ENCODE results near the gene NPAS2.

The NPAS2 gene, protein sequence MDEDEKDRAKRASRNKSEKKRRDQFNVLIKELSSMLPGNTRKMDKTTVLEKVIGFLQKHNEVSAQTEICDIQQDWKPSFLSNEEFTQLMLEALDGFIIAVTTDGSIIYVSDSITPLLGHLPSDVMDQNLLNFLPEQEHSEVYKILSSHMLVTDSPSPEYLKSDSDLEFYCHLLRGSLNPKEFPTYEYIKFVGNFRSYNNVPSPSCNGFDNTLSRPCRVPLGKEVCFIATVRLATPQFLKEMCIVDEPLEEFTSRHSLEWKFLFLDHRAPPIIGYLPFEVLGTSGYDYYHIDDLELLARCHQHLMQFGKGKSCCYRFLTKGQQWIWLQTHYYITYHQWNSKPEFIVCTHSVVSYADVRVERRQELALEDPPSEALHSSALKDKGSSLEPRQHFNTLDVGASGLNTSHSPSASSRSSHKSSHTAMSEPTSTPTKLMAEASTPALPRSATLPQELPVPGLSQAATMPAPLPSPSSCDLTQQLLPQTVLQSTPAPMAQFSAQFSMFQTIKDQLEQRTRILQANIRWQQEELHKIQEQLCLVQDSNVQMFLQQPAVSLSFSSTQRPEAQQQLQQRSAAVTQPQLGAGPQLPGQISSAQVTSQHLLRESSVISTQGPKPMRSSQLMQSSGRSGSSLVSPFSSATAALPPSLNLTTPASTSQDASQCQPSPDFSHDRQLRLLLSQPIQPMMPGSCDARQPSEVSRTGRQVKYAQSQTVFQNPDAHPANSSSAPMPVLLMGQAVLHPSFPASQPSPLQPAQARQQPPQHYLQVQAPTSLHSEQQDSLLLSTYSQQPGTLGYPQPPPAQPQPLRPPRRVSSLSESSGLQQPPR

DNA sequence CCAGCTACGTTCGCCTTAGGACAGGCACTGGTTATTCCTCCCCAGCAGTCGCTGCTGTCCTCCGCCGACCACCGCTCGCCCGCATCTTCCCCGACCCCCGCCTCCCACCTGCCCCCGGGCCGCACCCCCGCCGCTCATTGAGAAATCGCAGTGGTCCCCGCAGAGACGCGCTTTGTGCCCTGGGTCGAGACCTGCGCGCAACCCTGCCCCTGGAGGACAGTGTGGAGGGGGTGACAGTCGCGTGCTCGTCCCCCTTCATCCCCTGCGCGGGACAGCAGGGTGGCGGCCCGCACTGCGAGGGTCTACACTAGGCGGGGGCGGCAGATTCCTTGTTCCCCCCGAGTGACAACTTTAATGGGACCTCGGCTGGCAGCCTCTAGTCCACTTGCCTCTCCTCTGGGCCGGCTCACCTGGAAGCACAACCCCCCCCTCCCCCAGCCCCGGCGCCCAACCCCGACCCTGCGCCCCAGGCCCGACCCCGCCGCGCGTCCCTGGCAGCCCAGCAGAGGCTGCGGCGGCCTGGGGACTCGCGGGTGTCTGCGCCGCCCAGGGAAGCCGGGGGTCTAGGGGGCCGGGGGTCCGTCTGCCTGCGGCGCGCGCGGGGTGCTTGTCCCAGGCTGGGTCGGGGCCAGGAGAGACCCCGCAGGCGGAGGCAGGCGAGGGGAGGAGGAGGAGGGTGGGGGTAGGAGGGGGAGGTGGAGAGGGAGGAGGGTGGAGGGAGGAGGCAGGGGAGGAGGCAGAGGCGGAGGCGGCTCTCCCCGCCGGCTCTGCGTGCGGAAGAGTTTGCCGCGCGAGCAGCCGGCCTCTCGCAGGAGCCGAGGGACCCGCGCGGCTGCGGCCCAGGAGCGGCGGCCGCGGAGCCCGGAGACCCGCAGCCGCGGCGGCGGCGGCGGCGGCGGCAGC lies at the start of gene NPAS2:
TSS of gene NPAS2 (plus strand) at position 770 of the 903 bp plus-strand sequence. CDS start 84,616 bp downstream, outside the sequence.
- DNase-seq (ENCODE audit: extremely low spot score): peak; percentile 67
- POLR2A ChIA-PET: interaction anchor here (0.8 to 1.1 kb wide), 4 partner anchors 11 to 183 kb away, joined by 3 to 4 read pairs (median 3); partner anchors contain the start of gene RPL31
- no peak for TF ChIP-seq LEF1 (IDR thresholded peaks at IDR 0.05; ENCODE audit: borderline replicate concordance)
- no peak for TF ChIP-seq TARDBP (IDR thresholded peaks at IDR 0.05)
- no peak for TF ChIP-seq FOXA1 (IDR thresholded peaks at IDR 0.05)
- TF ChIP-seq ARNT (IDR thresholded peaks at IDR 0.05): no peak
- TF ChIP-seq SP1 (IDR thresholded peaks at IDR 0.05): no peak
- no peak for TF ChIP-seq HDGF (IDR thresholded peaks at IDR 0.05; ENCODE audit: borderline replicate concordance)
- TF ChIP-seq CTBP1 (IDR thresholded peaks at IDR 0.05; ENCODE audit: borderline replicate concordance): no peak
- TF ChIP-seq ELF4 (IDR thresholded peaks at IDR 0.05): no peak
- TF ChIP-seq FOXK2 (IDR thresholded peaks at IDR 0.05): no peak
- no peak for TF ChIP-seq FOXM1 (IDR thresholded peaks at IDR 0.05; ENCODE audit: borderline replicate concordance)
- no peak for TF ChIP-seq BHLHE40 (IDR thresholded peaks at IDR 0.05; ENCODE audit: borderline replicate concordance)
- TF ChIP-seq L3MBTL2 (conservative IDR thresholded peaks at IDR 0.05): no peak; the same call in 1 of the 2 replicates
- CTCF ChIA-PET: interaction anchor here (0.6 to 0.9 kb wide), 4 partner anchors 14 to 1533 kb away, joined by 3 to 5 read pairs (median 4); no protein-coding TSS in a partner anchor

DNA sequence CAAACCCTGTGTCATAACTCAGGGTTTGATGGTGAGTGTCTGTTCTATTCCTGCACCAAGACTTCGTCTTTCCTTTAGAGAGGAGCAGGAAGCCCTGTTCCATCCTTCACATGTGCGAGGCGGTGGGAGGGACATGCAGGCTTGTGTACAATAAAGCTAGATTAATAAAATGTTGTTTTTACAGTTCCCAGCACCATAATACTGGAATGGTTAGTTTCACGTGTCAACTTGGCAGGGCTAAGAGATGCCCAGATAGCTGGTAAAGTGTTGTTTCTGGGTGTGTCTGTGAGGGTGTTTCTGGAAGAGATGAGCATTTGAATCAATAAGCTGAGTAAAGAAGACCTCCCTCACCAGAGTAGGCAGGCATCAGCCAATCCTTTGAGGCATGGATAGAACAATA lies 48.8 kb upstream of the NPAS2 start:
- TF ChIP-seq, protein P1, sequence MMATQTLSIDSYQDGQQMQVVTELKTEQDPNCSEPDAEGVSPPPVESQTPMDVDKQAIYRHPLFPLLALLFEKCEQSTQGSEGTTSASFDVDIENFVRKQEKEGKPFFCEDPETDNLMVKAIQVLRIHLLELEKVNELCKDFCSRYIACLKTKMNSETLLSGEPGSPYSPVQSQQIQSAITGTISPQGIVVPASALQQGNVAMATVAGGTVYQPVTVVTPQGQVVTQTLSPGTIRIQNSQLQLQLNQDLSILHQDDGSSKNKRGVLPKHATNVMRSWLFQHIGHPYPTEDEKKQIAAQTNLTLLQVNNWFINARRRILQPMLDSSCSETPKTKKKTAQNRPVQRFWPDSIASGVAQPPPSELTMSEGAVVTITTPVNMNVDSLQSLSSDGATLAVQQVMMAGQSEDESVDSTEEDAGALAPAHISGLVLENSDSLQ (IDR thresholded peaks at IDR 0.05): no peak
- TF ChIP-seq TARDBP (IDR thresholded peaks at IDR 0.05): no peak
- no peak for TF ChIP-seq FOXK2 (IDR thresholded peaks at IDR 0.05)
- TF ChIP-seq HDGF (IDR thresholded peaks at IDR 0.05; ENCODE audit: borderline replicate concordance): no peak
- no peak for TF ChIP-seq NFRKB (IDR thresholded peaks at IDR 0.05)
- TF ChIP-seq CTBP1 (IDR thresholded peaks at IDR 0.05; ENCODE audit: borderline replicate concordance): no peak
- no peak for TF ChIP-seq L3MBTL2 (conservative IDR thresholded peaks at IDR 0.05)
- TF ChIP-seq ZNF384 (IDR thresholded peaks at IDR 0.05): no peak
- TF ChIP-seq ARNT (IDR thresholded peaks at IDR 0.05): no peak
- TF ChIP-seq FOXA1 (IDR thresholded peaks at IDR 0.05): no peak
- no peak for TF ChIP-seq SP1 (IDR thresholded peaks at IDR 0.05)
- no peak for TF ChIP-seq LEF1 (IDR thresholded peaks at IDR 0.05; ENCODE audit: borderline replicate concordance)
- no peak for TF ChIP-seq BHLHE40 (IDR thresholded peaks at IDR 0.05; ENCODE audit: borderline replicate concordance)
- no peak for TF ChIP-seq FOXM1 (IDR thresholded peaks at IDR 0.05; ENCODE audit: borderline replicate concordance)
- TF ChIP-seq SUZ12 (IDR thresholded peaks at IDR 0.05): no peak
- no peak for TF ChIP-seq ELF4 (IDR thresholded peaks at IDR 0.05)
- POLR2A ChIA-PET: no interaction called here
- CTCF ChIA-PET: interaction anchor here (0.6 kb wide), 1 partner anchor 62 kb away, joined by 3 read pairs; no protein-coding TSS in a partner anchor
- DNase-seq (ENCODE audit: extremely low spot score): no peak

DNA sequence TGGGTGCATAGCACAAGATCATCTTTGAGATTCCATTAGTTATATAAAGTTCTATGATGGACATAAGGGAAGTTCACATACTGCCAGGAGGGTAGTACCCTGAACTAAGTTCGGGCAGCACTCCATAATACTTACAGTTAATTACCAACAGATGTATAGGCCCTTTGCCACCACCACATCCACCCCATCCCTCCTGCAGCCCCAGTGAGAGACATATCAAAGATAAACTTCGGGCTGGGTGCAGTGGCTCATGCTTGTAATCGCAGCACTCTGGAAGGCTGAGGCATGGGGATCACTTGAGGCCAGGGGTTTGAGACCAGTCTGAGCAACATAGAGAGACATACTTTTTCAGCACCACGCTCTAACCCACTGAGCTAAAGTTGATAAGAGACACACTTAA lies 46.4 kb upstream of the NPAS2 start:
- POLR2A ChIA-PET: no interaction called here
- CTCF ChIA-PET: no interaction called here
- TF ChIP-seq SUZ12 (IDR thresholded peaks at IDR 0.05) (no peak), HDGF (IDR thresholded peaks at IDR 0.05; ENCODE audit: borderline replicate concordance) (no peak)
- no peak for DNase-seq (ENCODE audit: extremely low spot score)

DNA sequence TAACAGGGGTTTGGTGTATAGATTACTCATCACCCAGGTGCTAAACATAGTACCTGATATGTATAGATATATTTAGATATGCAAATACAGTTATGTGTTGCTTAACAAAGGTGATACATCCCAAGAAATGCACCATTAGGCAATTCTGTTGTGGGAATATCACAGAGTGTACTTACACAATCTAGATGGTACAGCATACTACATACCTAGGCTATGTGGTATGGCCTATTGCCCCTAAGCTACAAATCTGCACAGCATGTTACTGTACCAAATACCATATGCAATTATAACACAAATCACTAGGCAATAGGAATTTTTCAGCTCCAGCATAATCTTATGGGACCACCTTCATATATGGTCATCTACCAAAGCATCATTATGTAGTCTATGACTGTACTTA lies 43.5 kb upstream of the NPAS2 start:
- no peak for DNase-seq (ENCODE audit: extremely low spot score)
- ChIA-PET POLR2A (no interaction called here), CTCF (no interaction called here)
- TF ChIP-seq SP1 (IDR thresholded peaks at IDR 0.05) (no peak), NFRKB (IDR thresholded peaks at IDR 0.05) (no peak), ELF4 (IDR thresholded peaks at IDR 0.05) (no peak), ARNT (IDR thresholded peaks at IDR 0.05) (no peak), FOXA1 (IDR thresholded peaks at IDR 0.05) (no peak), FOXK2 (IDR thresholded peaks at IDR 0.05) (no peak), FOXM1 (IDR thresholded peaks at IDR 0.05; ENCODE audit: borderline replicate concordance) (no peak), SUZ12 (IDR thresholded peaks at IDR 0.05) (no peak), CTBP1 (IDR thresholded peaks at IDR 0.05; ENCODE audit: borderline replicate concordance) (no peak), LEF1 (IDR thresholded peaks at IDR 0.05; ENCODE audit: borderline replicate concordance) (no peak), BHLHE40 (IDR thresholded peaks at IDR 0.05; ENCODE audit: borderline replicate concordance) (no peak), HDGF (IDR thresholded peaks at IDR 0.05; ENCODE audit: borderline replicate concordance) (no peak), L3MBTL2 (conservative IDR thresholded peaks at IDR 0.05) (no peak), ZNF384 (IDR thresholded peaks at IDR 0.05) (no peak)
- TF ChIP-seq, protein P1 (IDR thresholded peaks at IDR 0.05): no peak

DNA sequence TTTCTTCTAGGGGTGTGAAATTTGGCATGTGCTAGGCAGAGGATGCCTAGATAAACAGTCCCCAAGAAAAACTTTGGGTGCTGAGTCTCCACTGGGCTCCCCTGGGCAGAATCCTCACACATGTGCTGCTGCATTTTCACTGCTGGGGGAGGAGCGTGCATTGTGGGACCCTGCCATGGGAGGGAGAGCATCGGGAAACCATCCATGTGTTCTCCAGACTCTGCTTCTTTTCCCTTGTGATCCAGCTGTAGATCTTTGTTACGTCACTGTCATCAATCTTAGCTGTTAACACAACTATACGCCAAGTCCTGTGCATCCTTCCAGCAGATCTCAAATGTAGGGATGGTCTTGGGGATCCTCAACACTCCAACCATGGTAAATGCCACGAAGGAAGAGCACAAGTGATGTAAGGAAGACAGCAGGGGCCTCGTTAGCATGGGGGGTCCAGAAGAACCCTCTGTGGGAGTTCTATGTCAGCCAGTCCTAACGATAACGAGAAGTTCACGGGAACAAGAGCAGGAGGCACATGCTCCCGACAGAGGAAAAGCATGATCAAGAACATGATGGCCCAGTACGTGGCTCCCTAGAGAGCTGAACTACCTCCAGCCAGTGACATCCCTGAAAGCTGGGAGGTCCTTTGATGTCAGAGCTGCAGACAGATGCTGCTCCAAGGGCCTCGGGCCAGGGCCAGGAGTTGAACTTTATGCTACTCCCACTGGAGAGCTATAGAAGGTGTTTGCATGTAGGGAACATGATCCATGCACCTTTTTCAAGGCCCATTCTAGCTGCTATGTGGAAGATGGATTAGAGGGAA lies 41.1 kb upstream of the NPAS2 start:
- DNase-seq (ENCODE audit: extremely low spot score): no peak
- CTCF ChIA-PET: no interaction called here
- POLR2A ChIA-PET: no interaction called here
- no peak for TF ChIP-seq FOXM1 (IDR thresholded peaks at IDR 0.05; ENCODE audit: borderline replicate concordance)
- no peak for TF ChIP-seq LEF1 (IDR thresholded peaks at IDR 0.05; ENCODE audit: borderline replicate concordance)
- TF ChIP-seq NFRKB (IDR thresholded peaks at IDR 0.05): no peak
- no peak for TF ChIP-seq ARNT (IDR thresholded peaks at IDR 0.05)
- no peak for TF ChIP-seq SP1 (IDR thresholded peaks at IDR 0.05)
- TF ChIP-seq FOXK2 (IDR thresholded peaks at IDR 0.05): no peak
- TF ChIP-seq ZNF384 (IDR thresholded peaks at IDR 0.05): no peak
- TF ChIP-seq FOXA1 (IDR thresholded peaks at IDR 0.05): no peak
- TF ChIP-seq, protein P1 (IDR thresholded peaks at IDR 0.05): no peak
- TF ChIP-seq TARDBP (IDR thresholded peaks at IDR 0.05): no peak

Measured in HEK293T (cell line).